PC-3 (cell line): ENCODE measurements around the gene GUF1. TPM values are rescaled to one million over a fixed set of nuclear protein-coding genes. Genes with fewer than 3 reads are reported as not detected.
"Not testable (repeated sequence)": the region's sequence is repeated elsewhere in the genome, so short reads cannot be mapped to it uniquely, and the experiment has no call there.

Experiments used
- ATAC-seq: fragments of 200-7000 bp; cut with Tn5 transposase; 2 replicates; pipeline ENCODE4 v1.9.1; 2020; ENCODE audit warnings: mild to moderate bottlenecking, moderate library complexity
- BruUV-seq: library from RNA; stranded (reverse); fragments of 400-500 nt; replicated peaks from 2 replicates; lab custom pipeline; 2021; lab: Mats Ljungman, UMichigan
- CTCF ChIA-PET: fragments of 300-600 bp; sonication (Branson Sonifier 250); formaldehyde crosslinking; loops from one replicate; lab custom pipeline; 2022; ENCODE audit warnings: antibody characterized with exemption; lab: Charles Lee
- POLR2A ChIA-PET: fragments of 300-600 bp; sonication (Branson Sonifier 250); formaldehyde crosslinking; loops from one replicate; lab custom pipeline; 2022; ENCODE audit warnings: antibody characterized with exemption; ENCODE audit not compliant: unreplicated experiment; lab: Charles Lee
- DNase-seq: peaks from one replicate; pipeline ENCODE4 v3.0.0-alpha.2; 2015
- H2AFZ ChIP-seq: fragments of 300-600 bp; sonication (generic); 2 replicates; pipeline ENCODE4 v1.6.0; 2016; ENCODE audit warnings: antibody characterized with exemption, low read length
- H3F3A ChIP-seq: fragments of 300-600 bp; sonication (generic); one replicate; pipeline ENCODE4 v1.6.0; 2017; ENCODE audit warnings: antibody characterized with exemption, low read length, control low read depth, mild to moderate bottlenecking; ENCODE audit not compliant: unreplicated experiment
- H3K27ac ChIP-seq: fragments of 300-600 bp; sonication (generic); 2 replicates; pipeline ENCODE4 v1.5.1; 2016; ENCODE audit warnings: mild to moderate bottlenecking, low read length
- H3K27me3 ChIP-seq: fragments of 300-600 bp; sonication (generic); 2 replicates; pipeline ENCODE4 v1.6.1; 2016; ENCODE audit warnings: low read length, mixed read lengths
- H3K36me3 ChIP-seq: fragments of 300-600 bp; sonication (generic); 2 replicates; pipeline ENCODE4 v1.6.1; 2016; ENCODE audit warnings: low read depth, mixed run types, low read length, mixed read lengths
- H3K4me1 ChIP-seq: fragments of 300-600 bp; sonication (generic); 2 replicates; pipeline ENCODE4 v1.5.1; 2016; ENCODE audit warnings: low read length; ENCODE audit not compliant: insufficient read depth
- H3K4me2 ChIP-seq: fragments of 300-600 bp; sonication (generic); 2 replicates; pipeline ENCODE4 v1.6.0; 2016; ENCODE audit warnings: low read length
- H3K4me3 ChIP-seq: fragments of 300-600 bp; sonication (generic); 2 replicates; pipeline ENCODE4 v1.5.1; 2016; ENCODE audit warnings: mild to moderate bottlenecking, low read length, mixed read lengths
- H3K79me2 ChIP-seq: fragments of 300-600 bp; sonication (generic); 2 replicates; pipeline ENCODE4 v1.6.1; 2017; ENCODE audit warnings: low read length, mixed read lengths
- H3K9ac ChIP-seq: fragments of 300-600 bp; sonication (generic); 2 replicates; pipeline ENCODE4 v1.6.0; 2016; ENCODE audit warnings: mild to moderate bottlenecking, low read length
- H3K9me2 ChIP-seq: fragments of 300-600 bp; sonication (generic); replicated peaks from 2 replicates; pipeline ENCODE4 v1.6.1; 2016; ENCODE audit warnings: mixed run types, low read length, mixed read lengths
- H3K9me3 ChIP-seq: fragments of 300-600 bp; sonication (generic); 2 replicates; pipeline ENCODE4 v1.6.1; 2016; ENCODE audit warnings: low read length, mixed read lengths
- H4K20me1 ChIP-seq: fragments of 300-600 bp; sonication (generic); 2 replicates; pipeline ENCODE4 v1.6.1; 2016; ENCODE audit warnings: low read length, mixed read lengths
- EZH2 ChIP-seq: fragments of 300-600 bp; sonication (generic); IDR thresholded peaks from one replicate; pipeline ENCODE4 v1.6.1; 2017; ENCODE audit warnings: antibody characterized with exemption, mild to moderate bottlenecking, low read length; ENCODE audit not compliant: unreplicated experiment
- EZH2phosphoT487 ChIP-seq: fragments of 300-600 bp; sonication (generic); IDR thresholded peaks from 2 replicates; pipeline ENCODE4 v1.6.1; 2018; ENCODE audit warnings: mild to moderate bottlenecking, antibody characterized with exemption, low read length, borderline replicate concordance
- intact Hi-C: fragments of 100-400 bp; cut with micrococcal nuclease; formaldehyde crosslinking; loops from 2 replicates; pipeline ENCODE4 v1.9.0; 2023
- total RNA-seq: library from RNA; depleted of rRNA; stranded (reverse); fragments of >200 nt; gene quantifications from 2 replicates; pipeline ENCODE4 v1.2.3, GENCODE V29; 2014
- TF ChIP-seq, protein P1 (sequence below): fragments of 300-600 bp; sonication (generic); conservative IDR thresholded peaks from 2 replicates; pipeline ENCODE4 v1.5.1; 2017; ENCODE audit warnings: antibody characterized with exemption, low read depth, mild to moderate bottlenecking, low read length

The GUF1 gene
- total RNA-seq, 1 experiment from 2014 or later: 13.7 TPM

DNA sequence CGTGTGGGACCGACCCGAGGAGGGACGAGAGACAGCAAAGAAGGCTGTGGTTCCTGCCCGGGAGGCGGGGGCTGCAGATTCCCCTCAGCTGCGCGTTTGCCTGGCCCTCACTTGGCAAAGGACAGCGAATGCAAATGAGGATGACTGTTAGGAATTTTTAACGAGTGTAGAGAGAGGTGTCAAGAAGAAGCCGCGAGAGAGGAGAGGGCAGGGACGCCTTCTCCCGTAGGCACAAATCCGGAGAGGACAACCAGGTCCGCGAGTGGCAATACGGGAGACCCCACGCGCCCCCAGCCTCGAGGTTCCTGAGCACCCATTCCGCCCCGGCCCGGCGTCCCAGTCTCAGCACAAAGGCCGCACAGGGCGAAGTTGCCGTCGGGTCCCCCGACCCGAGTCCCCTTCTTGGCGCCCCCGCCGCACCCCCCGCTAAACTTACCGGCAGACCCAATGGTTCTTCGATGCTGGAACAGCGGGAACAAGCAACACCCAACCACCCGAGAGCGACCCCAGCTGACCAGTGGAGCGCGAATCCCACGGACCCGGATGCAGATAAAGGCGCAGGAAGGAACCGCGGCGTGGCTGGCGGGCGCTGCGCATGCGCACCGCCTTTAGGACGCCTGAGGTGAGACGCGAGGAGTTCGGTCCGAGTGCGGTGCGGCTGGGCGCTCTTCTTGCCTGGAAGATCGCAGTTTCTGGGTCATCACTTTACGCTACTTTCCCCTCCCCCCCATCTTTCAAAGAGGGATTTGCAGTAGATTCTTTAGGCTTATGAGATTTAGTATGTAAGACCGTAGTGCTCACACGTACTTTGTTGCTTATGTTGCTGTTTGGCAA is 48.0 kb downstream of the GUF1 start, which contains the start of gene GNPDA2:
TSS of gene GNPDA2 (minus strand) at position 519 of the 834 bp plus-strand sequence. CDS start 4,349 bp downstream, outside the sequence.
- intact Hi-C loops: loop anchor here (1.0 kb wide), 1 partner anchor 48 kb away; the partner anchor contains the start of gene GUF1
- peak; percentile 91 for ATAC-seq
- H3K9me2 ChIP-seq: no peaks in the 10 kb centered on the region
- no peak for TF ChIP-seq EZH2
- TF ChIP-seq, protein P1, sequence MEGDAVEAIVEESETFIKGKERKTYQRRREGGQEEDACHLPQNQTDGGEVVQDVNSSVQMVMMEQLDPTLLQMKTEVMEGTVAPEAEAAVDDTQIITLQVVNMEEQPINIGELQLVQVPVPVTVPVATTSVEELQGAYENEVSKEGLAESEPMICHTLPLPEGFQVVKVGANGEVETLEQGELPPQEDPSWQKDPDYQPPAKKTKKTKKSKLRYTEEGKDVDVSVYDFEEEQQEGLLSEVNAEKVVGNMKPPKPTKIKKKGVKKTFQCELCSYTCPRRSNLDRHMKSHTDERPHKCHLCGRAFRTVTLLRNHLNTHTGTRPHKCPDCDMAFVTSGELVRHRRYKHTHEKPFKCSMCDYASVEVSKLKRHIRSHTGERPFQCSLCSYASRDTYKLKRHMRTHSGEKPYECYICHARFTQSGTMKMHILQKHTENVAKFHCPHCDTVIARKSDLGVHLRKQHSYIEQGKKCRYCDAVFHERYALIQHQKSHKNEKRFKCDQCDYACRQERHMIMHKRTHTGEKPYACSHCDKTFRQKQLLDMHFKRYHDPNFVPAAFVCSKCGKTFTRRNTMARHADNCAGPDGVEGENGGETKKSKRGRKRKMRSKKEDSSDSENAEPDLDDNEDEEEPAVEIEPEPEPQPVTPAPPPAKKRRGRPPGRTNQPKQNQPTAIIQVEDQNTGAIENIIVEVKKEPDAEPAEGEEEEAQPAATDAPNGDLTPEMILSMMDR: 0 out of 2 replicates have a peak, but pooled peaks have one; percentile 24
- POLR2A ChIA-PET: no interaction called here
- CTCF ChIA-PET: no interaction called here
- peaks cover 48% of the 10 kb centered on the region for H3K79me2 ChIP-seq
- H3K27me3 ChIP-seq: no peaks in the 10 kb centered on the region
- no peaks in the 10 kb centered on the region for H3K36me3 ChIP-seq
- H3F3A ChIP-seq: no peaks in the 10 kb centered on the region
- no peaks in the 10 kb centered on the region for H4K20me1 ChIP-seq
- peak within 1 kb of the TSS; percentile 80 for H3K9ac ChIP-seq
- peak within 1 kb of the TSS; percentile 30 for H3K27ac ChIP-seq
- peak within 1 kb of the TSS; percentile 79 for H3K4me3 ChIP-seq
- peak within 1 kb of the TSS; percentile 100 for H2AFZ ChIP-seq
- BruUV-seq: TSS peak; percentile 56
- DNase-seq: peak; percentile 85
- H3K4me1 ChIP-seq: peaks cover 12% of the 10 kb centered on the region
- peak within 1 kb of the TSS; percentile 94 for H3K4me2 ChIP-seq
- no peaks in the 10 kb centered on the region for H3K9me3 ChIP-seq

DNA sequence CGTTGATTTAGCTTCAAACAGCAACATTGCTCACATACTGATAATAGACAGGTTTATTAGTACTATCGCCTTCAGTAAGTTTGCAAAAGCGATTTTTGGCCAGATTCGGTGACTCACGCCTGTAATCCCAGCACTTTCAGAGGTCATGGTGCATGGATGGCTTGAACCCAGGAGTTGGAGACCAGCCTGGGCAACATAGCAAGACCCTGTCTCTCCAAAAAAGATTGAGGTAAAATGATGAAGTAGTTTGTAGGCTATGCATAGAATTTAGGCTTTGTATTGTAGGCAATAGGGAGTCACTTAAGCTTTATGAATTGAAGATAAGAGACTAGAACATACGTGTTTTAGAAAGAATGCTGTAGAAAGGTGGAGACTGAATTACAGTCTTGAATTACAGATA is 49.3 kb downstream of the GUF1 start:
- Histone ChIP-seq H3K4me1 (peaks cover 12% of the 10 kb centered on the region), H3K27me3 (no peaks in the 10 kb centered on the region), H2AFZ (0 out of 2 replicates have a peak overlapping the region, but pooled peaks have one; percentile 100), H3K9me3 (no peaks in the 10 kb centered on the region), H3K9ac (no peak overlapping the region), H3K79me2 (peaks cover 39% of the 10 kb centered on the region), H3K36me3 (no peaks in the 10 kb centered on the region), H3K4me2 (peak overlapping the region; percentile 94), H3K4me3 (peak overlapping the region; percentile 79; the same call in 1 of the 2 replicates), H3F3A (no peaks in the 10 kb centered on the region), H3K27ac (no peak overlapping the region), H4K20me1 (no peaks in the 10 kb centered on the region), H3K9me2 (no peaks in the 10 kb centered on the region)
- no peak for DNase-seq
- ChIA-PET POLR2A (no interaction called here), CTCF (no interaction called here)
- BruUV-seq: no TSS peak
- no peak for ATAC-seq
- intact Hi-C loops: no loop called here
- TF ChIP-seq, protein P1: no peak
- no peak for TF ChIP-seq EZH2
- no peak for TF ChIP-seq EZH2phosphoT487

GRCh38 chr4:44728694-44729093 is 50.5 kb downstream of the GUF1 start:
- H3K9me2 ChIP-seq, DNase-seq, intact Hi-C loops, H3K9ac ChIP-seq, H3F3A ChIP-seq, H3K4me3 ChIP-seq, ATAC-seq, H3K36me3 ChIP-seq, H3K9me3 ChIP-seq, BruUV-seq, H4K20me1 ChIP-seq, H3K27ac ChIP-seq, POLR2A ChIA-PET, H2AFZ ChIP-seq, CTCF ChIA-PET, H3K4me2 ChIP-seq, H3K27me3 ChIP-seq: not testable (repeated sequence)
- Histone ChIP-seq H3K4me1 (peaks cover 12% of the 10 kb centered on the region), H3K79me2 (peaks cover 27% of the 10 kb centered on the region)
